ENCODE results near the gene COX19. TPM values are rescaled to one million over a fixed set of nuclear protein-coding genes. Genes with fewer than 3 reads are reported as not detected.
A peak's percentile ranks its signal among the peaks of the same experiment; 100 is the strongest.

The COX19 gene
- total and polyA plus RNA-seq, 2 of the 13 experiments (the other 11 are each of a cell fraction or from before 2014, with no cell fraction given): 11.5 to 21.7 TPM

GRCh38 chr7:1015196-1016121 is 40.1 kb upstream of the COX19 start (continued):
- peak; percentile 52 for TF ChIP-seq FOSL2 (CRISPR knock-in tag; IDR thresholded peaks at IDR 0.05)
- no peak for TF ChIP-seq ZNF275 (CRISPR knock-in tag; IDR thresholded peaks at IDR 0.05; ENCODE audit: borderline replicate concordance)
- peak; percentile 34; the same call in 1 of the 2 replicates for TF ChIP-seq ZMYM4 (CRISPR knock-in tag; IDR thresholded peaks at IDR 0.05)
- TF ChIP-seq GZF1 (CRISPR knock-in tag; IDR thresholded peaks at IDR 0.05): no peak
- peak; percentile 57; the same call in 1 of the 2 replicates for TF ChIP-seq THRA (CRISPR knock-in tag; IDR thresholded peaks at IDR 0.05; ENCODE audit: borderline replicate concordance)
- no peak for TF ChIP-seq NR0B2 (CRISPR knock-in tag; IDR thresholded peaks at IDR 0.05)
- TF ChIP-seq ZFY (CRISPR knock-in tag; IDR thresholded peaks at IDR 0.05): no peak; the same call in 1 of the 2 replicates
- TF ChIP-seq NPAS2 (CRISPR knock-in tag; IDR thresholded peaks at IDR 0.05; ENCODE audit: borderline replicate concordance): no peak
- no peak for TF ChIP-seq HOXA5 (CRISPR knock-in tag; IDR thresholded peaks at IDR 0.05)
- TF ChIP-seq CEBPB (IDR thresholded peaks at IDR 0.05; ENCODE audit: borderline replicate concordance, low read depth, low read length): no peak
- TF ChIP-seq BATF2 (CRISPR knock-in tag; IDR thresholded peaks at IDR 0.05): no peak
- TF ChIP-seq CAMTA2 (CRISPR knock-in tag; IDR thresholded peaks at IDR 0.05; ENCODE audit: borderline replicate concordance): no peak
- no peak for TF ChIP-seq TFDP1 (CRISPR knock-in tag; IDR thresholded peaks at IDR 0.05; ENCODE audit: borderline replicate concordance)
- TF ChIP-seq U2AF2 (IDR thresholded peaks at IDR 0.05; ENCODE audit: low read depth, low read length): no peak
- no peak for TF ChIP-seq ZFP36L1 (CRISPR knock-in tag; IDR thresholded peaks at IDR 0.05)
- no peak for TF ChIP-seq AGO1 (IDR thresholded peaks at IDR 0.05; ENCODE audit: low read depth, low read length, poor library complexity, severe bottlenecking)
- no peak for TF ChIP-seq ZFP91 (CRISPR knock-in tag; IDR thresholded peaks at IDR 0.05; ENCODE audit: borderline replicate concordance)
- no peak for TF ChIP-seq MEIS1 (CRISPR knock-in tag; IDR thresholded peaks at IDR 0.05; ENCODE audit: borderline replicate concordance)
- no peak for TF ChIP-seq ZBTB2 (CRISPR knock-in tag; IDR thresholded peaks at IDR 0.05; ENCODE audit: low read depth)
